Mammary epithelial cell (primary cell): ENCODE measurements around the gene PPP1R1A.

ENCODE experiments used
- EZH2 ChIP-seq: IDR thresholded peaks from 2 replicates; pipeline ENCODE4 v1.6.1; 2012; ENCODE audit warnings: low read length, inconsistent platforms, borderline replicate concordance
- TF ChIP-seq, protein P1 (sequence below), 2 donors: IDR thresholded peaks in 1 of 2; conservative IDR thresholded peaks in 1 of 2; 2 replicates each; pipeline ENCODE4 v1.5.1; 2011 to 2012; ENCODE audit warnings: inconsistent platforms in 2 of 2, low read length in 2 of 2, mild to moderate bottlenecking in 2 of 2, control low read depth in 1 of 2, low read depth in 1 of 2; ENCODE audit not compliant: insufficient read depth in 1 of 2; ENCODE audit errors: extremely low read depth in 1 of 2

DNA sequence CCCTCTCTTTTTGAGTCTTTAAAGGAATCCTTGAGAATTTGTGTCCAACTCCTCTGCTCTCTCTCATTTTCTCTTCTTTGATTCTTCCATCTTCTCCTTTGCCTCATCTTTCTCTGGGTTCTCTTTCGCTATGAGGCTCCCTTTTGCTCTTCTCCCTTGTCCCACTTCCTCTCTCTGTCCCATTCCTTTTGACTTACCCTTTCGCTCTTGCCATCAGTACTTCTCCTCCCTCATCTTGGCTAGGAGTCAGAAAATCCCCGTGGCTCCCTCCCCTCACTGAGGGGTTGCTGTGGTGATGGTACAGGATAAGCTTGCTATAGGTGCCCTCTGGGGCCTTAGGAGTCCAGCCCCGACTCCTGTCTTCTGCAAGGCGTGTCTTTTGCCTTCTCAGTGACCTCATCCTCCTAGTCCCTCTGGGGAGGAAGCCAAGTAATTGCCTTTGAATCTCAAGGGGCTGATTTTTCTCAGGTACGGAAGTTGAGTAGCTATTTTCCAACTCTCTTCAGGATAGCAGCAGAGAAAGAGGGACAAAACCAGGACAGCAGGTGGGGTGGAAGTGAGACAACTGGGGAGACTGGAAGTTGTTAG, 32.7 kb downstream of the PPP1R1A start:
- TF ChIP-seq, protein P1, sequence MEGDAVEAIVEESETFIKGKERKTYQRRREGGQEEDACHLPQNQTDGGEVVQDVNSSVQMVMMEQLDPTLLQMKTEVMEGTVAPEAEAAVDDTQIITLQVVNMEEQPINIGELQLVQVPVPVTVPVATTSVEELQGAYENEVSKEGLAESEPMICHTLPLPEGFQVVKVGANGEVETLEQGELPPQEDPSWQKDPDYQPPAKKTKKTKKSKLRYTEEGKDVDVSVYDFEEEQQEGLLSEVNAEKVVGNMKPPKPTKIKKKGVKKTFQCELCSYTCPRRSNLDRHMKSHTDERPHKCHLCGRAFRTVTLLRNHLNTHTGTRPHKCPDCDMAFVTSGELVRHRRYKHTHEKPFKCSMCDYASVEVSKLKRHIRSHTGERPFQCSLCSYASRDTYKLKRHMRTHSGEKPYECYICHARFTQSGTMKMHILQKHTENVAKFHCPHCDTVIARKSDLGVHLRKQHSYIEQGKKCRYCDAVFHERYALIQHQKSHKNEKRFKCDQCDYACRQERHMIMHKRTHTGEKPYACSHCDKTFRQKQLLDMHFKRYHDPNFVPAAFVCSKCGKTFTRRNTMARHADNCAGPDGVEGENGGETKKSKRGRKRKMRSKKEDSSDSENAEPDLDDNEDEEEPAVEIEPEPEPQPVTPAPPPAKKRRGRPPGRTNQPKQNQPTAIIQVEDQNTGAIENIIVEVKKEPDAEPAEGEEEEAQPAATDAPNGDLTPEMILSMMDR (conservative IDR thresholded peaks at IDR 0.05 in 1 of 2, IDR thresholded peaks at IDR 0.05 in 1 of 2; ENCODE audit: extremely low read depth in 1 of 2, insufficient read depth in 1 of 2, low read depth in 1 of 2, low read length in 2 of 2) = no peak
- TF ChIP-seq EZH2 = no peak
